Activated naive CD4-positive, alpha-beta T cell treated with anti-CD3 and anti-CD28 coated beads, Interleukin-2, amount 50 U/mL, for 24 hours (primary cell): Measurements from ENCODE around the gene IFT22.
"Not testable (repeated sequence)": the region's sequence is repeated elsewhere in the genome, so short reads cannot be mapped to it uniquely, and the experiment has no call there.

Experiments
- H3K27ac Mint-ChIP-seq: one replicate; pipeline ENCODE4 v1.8.0; 2021; ENCODE audit warnings: mild to moderate bottlenecking, mixed read lengths
- H3K27me3 Mint-ChIP-seq: one replicate; pipeline ENCODE4 v1.8.0; 2021; ENCODE audit warnings: mixed read lengths
- H3K36me3 Mint-ChIP-seq: one replicate; pipeline ENCODE4 v1.8.0; 2021; ENCODE audit warnings: mixed read lengths
- H3K4me1 Mint-ChIP-seq: one replicate; pipeline ENCODE4 v1.8.0; 2021; ENCODE audit warnings: mixed read lengths
- H3K4me3 Mint-ChIP-seq: one replicate; pipeline ENCODE4 v1.8.0; 2021; ENCODE audit warnings: mild to moderate bottlenecking, mixed read lengths
- H3K9me3 Mint-ChIP-seq: one replicate; pipeline ENCODE4 v1.8.0; 2021; ENCODE audit warnings: mixed read lengths

IFT22 gene

DNA sequence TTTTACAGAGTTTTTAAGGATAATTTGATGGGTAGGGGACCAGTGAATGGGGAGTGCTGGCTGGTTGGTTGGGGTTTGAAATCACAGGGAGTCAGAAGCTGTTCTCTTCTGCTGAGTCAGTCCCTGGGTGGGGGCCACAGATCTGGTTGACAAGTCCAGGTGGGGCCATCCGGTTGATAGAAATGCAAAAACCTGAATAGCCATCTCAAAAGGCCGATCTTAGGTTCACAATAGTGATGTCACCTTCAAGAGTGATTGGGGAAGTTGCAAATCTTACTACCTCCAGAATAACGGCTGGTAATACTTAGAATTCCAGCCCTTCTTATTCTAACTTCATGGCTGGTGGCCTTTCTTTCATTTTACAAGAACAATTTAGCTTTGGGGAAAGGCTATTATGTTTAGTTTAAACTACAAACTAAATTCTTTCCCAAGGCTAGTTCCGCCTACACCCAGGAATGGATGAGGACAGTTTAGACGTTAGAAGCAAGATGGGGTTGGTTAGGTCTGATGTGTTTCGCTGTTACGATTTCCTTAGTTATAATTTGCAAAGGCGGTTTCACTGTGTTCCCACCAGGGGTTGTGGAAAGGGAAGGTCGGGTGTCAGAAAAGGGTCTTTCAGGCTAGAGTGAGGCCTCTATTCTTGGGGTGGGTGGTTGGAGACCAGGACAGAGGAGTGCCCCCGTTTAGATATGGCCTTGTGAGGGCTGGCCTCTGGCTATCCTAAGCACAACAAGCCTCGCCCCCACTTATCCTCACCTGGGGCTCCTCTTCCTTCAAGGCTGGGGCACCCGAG lies 27.4 kb downstream of the IFT22 start:
- no peak overlapping the region for H3K4me3 Mint-ChIP-seq
- peaks cover 28% of the 10 kb centered on the region for H3K27me3 Mint-ChIP-seq
- H3K36me3 Mint-ChIP-seq: no peaks in the 10 kb centered on the region
- H3K4me1 Mint-ChIP-seq: peaks cover 5% of the 10 kb centered on the region
- no peak overlapping the region for H3K27ac Mint-ChIP-seq
- H3K9me3 Mint-ChIP-seq: no peaks in the 10 kb centered on the region

GRCh38 chr7:101293069-101294021 lies 28.3 kb downstream of the IFT22 start:
- not testable (repeated sequence) for H3K9me3 Mint-ChIP-seq, H3K4me3 Mint-ChIP-seq, H3K36me3 Mint-ChIP-seq, H3K27ac Mint-ChIP-seq, H3K4me1 Mint-ChIP-seq
- H3K27me3 Mint-ChIP-seq: peaks cover 24% of the 10 kb centered on the region

GRCh38 chr7:101292566-101292965 lies 29.0 kb downstream of the IFT22 start:
- H3K27me3 Mint-ChIP-seq: peaks cover 20% of the 10 kb centered on the region
- H3K4me1 Mint-ChIP-seq, H3K27ac Mint-ChIP-seq, H3K4me3 Mint-ChIP-seq, H3K9me3 Mint-ChIP-seq, H3K36me3 Mint-ChIP-seq: not testable (repeated sequence)

- H3K4me1 Mint-ChIP-seq: peaks cover 11% of the 10 kb centered on the region
- H3K27me3 Mint-ChIP-seq: peaks cover 11% of the 10 kb centered on the region
- not testable (repeated sequence) for H3K27ac Mint-ChIP-seq, H3K9me3 Mint-ChIP-seq, H3K4me3 Mint-ChIP-seq, H3K36me3 Mint-ChIP-seq
Measured at GRCh38 chr7:101290186-101291037, 31.2 kb downstream of the IFT22 start.

DNA sequence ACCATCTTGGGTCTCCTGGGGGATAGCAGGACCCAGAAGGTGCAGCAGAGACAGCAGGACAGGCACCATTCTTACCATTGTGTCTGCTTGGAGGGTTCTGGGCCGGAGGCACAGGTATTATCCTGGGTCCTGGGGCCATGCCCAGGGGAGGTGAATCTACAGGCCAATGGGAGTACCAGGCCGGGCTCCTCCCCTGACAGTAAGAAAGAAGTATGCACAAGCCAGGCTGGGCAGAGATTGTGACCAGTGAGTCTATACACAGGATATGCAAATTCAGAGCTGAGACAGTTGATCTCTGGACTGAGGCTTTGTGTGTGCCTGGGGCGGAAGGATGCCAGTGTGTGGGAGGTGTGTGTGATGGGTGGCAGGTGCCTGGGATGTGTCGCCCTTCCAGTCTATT lies 31.9 kb downstream of the IFT22 start:
- not testable (repeated sequence) for H3K27ac Mint-ChIP-seq, H3K4me3 Mint-ChIP-seq, H3K9me3 Mint-ChIP-seq, H3K36me3 Mint-ChIP-seq
- Mint-ChIP-seq H3K27me3 (peaks cover 11% of the 10 kb centered on the region), H3K4me1 (peaks cover 11% of the 10 kb centered on the region)

GRCh38 chr7:101288439-101288838 lies 33.2 kb downstream of the IFT22 start:
- H3K9me3 Mint-ChIP-seq: no peaks in the 10 kb centered on the region
- H3K27ac Mint-ChIP-seq: no peak overlapping the region
- H3K27me3 Mint-ChIP-seq: peaks cover 8% of the 10 kb centered on the region
- H3K36me3 Mint-ChIP-seq: no peaks in the 10 kb centered on the region
- H3K4me1 Mint-ChIP-seq: peaks cover 11% of the 10 kb centered on the region
- no peak overlapping the region for H3K4me3 Mint-ChIP-seq

- H3K4me1 Mint-ChIP-seq: peaks cover 18% of the 10 kb centered on the region
- H3K27ac Mint-ChIP-seq: no peak overlapping the region
- H3K27me3 Mint-ChIP-seq: peaks cover 6% of the 10 kb centered on the region
- H3K9me3 Mint-ChIP-seq: no peaks in the 10 kb centered on the region
- no peaks in the 10 kb centered on the region for H3K36me3 Mint-ChIP-seq
- no peak overlapping the region for H3K4me3 Mint-ChIP-seq
Measured at GRCh38 chr7:101287032-101287431, 34.6 kb downstream of the IFT22 start.

DNA sequence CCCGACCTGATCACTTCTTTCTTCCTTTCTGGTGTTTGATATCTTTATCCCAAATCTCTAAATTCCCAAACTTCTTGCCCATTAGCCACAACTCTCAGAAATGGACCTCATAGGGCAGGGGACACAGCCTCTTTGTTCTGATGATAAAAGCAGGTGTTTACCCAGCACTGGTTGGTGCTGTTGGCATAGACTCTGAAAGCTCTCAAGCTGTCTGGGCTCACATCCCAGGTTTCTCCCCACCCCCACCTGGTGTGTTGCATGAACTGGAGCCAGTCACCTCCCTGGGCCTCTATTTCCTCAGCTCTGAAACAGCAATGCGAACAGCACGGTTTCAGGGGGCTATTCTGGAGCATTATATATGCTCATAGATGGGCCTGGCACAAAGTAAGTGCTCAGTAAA lies 35.7 kb downstream of the IFT22 start:
- not testable (repeated sequence) for H3K9me3 Mint-ChIP-seq, H3K27me3 Mint-ChIP-seq, H3K36me3 Mint-ChIP-seq, H3K4me3 Mint-ChIP-seq, H3K27ac Mint-ChIP-seq
- peaks cover 18% of the 10 kb centered on the region for H3K4me1 Mint-ChIP-seq

GRCh38 chr7:101285171-101285570 lies 36.4 kb downstream of the IFT22 start:
- Mint-ChIP-seq H3K4me1 (peaks cover 13% of the 10 kb centered on the region), H3K9me3 (no peaks in the 10 kb centered on the region), H3K27me3 (no peaks in the 10 kb centered on the region), H3K4me3 (no peak overlapping the region), H3K36me3 (no peaks in the 10 kb centered on the region), H3K27ac (no peak overlapping the region)

GRCh38 chr7:101280912-101281311 lies 40.7 kb downstream of the IFT22 start:
- not testable (repeated sequence) for H3K27ac Mint-ChIP-seq, H3K4me3 Mint-ChIP-seq, H3K4me1 Mint-ChIP-seq, H3K27me3 Mint-ChIP-seq, H3K36me3 Mint-ChIP-seq, H3K9me3 Mint-ChIP-seq

DNA sequence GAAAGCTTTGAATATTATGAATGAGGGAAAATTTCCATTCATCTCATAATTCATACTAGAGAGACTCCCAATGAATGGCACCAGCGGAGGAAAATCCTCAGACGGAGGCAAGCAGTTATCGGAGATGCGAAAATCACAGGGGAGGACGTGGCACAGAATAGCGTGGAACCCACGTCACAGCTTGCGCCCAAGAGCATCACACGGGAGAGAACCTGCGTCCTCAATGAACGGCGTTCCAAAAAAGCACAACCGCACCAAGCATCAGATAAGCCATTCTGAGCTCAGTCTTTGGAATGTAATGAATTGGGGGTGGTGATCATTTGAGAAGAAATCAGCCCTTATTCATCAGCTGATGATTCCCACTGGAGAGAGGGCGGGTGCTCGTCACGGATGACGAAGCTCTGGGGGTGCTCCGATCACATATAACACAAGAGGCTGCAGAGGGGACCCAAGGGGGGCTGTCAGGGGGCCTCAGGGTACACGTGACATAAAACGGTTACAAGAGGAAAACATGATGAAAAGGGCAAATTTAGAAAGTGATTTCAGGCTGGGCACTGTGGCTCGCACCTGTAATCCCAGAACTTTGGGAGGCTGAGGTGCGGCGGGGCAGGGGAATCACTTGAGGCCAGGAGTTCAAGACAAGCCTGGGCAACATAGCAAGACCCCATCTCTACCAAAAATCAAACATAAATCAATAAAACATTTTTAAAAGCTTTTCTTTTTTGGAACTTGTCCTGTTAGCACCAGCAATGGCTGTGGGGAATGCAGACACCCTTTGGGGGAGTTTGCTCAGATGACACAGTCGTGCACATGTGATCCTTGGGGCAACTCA lies 42.9 kb downstream of the IFT22 start:
- Mint-ChIP-seq H3K9me3 (no peaks in the 10 kb centered on the region), H3K4me3 (no peak overlapping the region), H3K27ac (no peak overlapping the region), H3K4me1 (peaks cover 7% of the 10 kb centered on the region), H3K36me3 (no peaks in the 10 kb centered on the region), H3K27me3 (peaks cover 3% of the 10 kb centered on the region)

GRCh38 chr7:101277155-101277554 lies 44.5 kb downstream of the IFT22 start:
- Mint-ChIP-seq H3K4me1 (no peaks in the 10 kb centered on the region), H3K36me3 (no peaks in the 10 kb centered on the region), H3K27ac (no peak overlapping the region), H3K4me3 (no peak overlapping the region), H3K9me3 (no peaks in the 10 kb centered on the region), H3K27me3 (peaks cover 7% of the 10 kb centered on the region)

DNA sequence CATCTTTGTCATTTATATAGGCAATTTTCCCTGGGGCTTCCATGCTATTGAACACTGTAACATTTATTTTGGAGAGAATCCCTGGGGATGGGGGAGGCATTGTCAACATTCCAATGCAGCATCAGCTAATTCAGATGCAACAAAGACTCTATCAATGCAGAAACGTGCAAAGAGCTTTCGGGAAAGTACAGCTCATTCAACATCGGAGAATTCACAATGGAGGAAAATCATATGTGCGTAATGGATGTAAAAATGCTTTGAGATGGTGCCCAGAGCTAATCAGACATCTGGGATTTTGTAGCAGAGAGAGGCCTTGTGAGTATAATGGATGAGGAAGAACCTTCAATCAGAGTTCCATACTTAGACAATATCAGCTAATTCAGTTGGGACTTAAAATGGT lies 48.4 kb downstream of the IFT22 start:
- no peaks in the 10 kb centered on the region for H3K4me1 Mint-ChIP-seq
- no peaks in the 10 kb centered on the region for H3K36me3 Mint-ChIP-seq
- no peaks in the 10 kb centered on the region for H3K9me3 Mint-ChIP-seq

DNA sequence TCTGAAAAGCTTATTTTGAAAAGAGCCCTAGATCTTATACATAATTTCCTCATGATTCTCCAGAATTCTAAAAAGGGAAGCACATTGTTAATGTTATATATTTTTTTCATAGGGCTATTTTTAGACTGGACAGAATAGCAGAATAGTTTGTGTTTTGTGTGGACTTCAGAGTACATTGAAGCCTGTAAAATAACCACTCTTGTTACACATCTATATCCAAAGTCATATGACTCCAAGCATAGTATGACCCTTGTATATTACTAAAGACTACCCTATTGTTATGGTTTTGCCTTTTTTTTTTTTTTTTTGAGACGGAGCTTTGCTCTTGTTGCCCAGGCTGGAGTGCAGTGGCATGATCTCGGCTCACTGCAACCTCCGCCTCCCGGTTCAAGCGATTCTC lies 50.6 kb downstream of the IFT22 start:
- Mint-ChIP-seq H3K4me1 (no peaks in the 10 kb centered on the region), H3K27ac (no peak overlapping the region), H3K36me3 (no peaks in the 10 kb centered on the region), H3K9me3 (no peaks in the 10 kb centered on the region), H3K27me3 (peaks cover 6% of the 10 kb centered on the region), H3K4me3 (no peak overlapping the region)

More for the DNA sequence above, 48.4 kb downstream of the IFT22 start:
- Mint-ChIP-seq H3K27ac (no peak overlapping the region), H3K4me3 (no peak overlapping the region), H3K27me3 (peaks cover 8% of the 10 kb centered on the region)

DNA sequence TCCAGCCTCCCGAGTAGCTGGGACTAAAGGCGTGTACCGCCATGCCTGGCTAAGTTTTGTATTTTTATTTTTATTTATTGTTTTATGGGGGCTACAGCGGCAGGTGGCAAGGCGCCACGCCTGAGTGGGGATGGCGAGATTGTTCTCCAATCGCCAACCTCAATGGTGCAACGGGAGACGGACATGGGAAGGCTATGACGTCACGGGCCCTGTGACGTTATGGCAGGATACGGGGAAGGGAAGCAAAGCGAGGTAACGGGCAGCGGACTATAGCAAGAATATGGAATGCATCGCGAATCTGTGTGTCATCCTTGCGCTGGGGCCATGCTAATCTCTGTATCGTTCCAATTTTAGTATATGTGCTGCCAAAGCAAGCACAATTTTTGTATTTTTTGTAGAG lies 51.9 kb downstream of the IFT22 start:
- Mint-ChIP-seq H3K4me1 (no peaks in the 10 kb centered on the region), H3K36me3 (no peaks in the 10 kb centered on the region), H3K27me3 (peaks cover 6% of the 10 kb centered on the region), H3K27ac (no peak overlapping the region), H3K9me3 (no peaks in the 10 kb centered on the region), H3K4me3 (no peak overlapping the region)
